Calu3 (cell line): Measurements from ENCODE around the gene ATP2B1. TPM values are rescaled to one million over a fixed set of nuclear protein-coding genes. Genes with fewer than 3 reads are reported as not detected.

Experiments used
- BruUV-seq: library from RNA; stranded (reverse); fragments of 400-500 nt; replicated peaks from 2 replicates; lab custom pipeline; 2021; lab: Mats Ljungman, UMichigan
- CTCF ChIA-PET: fragments of 300-600 bp; sonication (Branson Sonifier 250); formaldehyde crosslinking; loops from one replicate; lab custom pipeline; 2022; ENCODE audit warnings: antibody characterized with exemption; lab: Charles Lee
- DNase-seq: peaks from one replicate; pipeline ENCODE4 v3.0.0; 2022
- H3K27ac Mint-ChIP-seq: one replicate; pipeline ENCODE4 v1.8.0; 2022; ENCODE audit warnings: mixed read lengths; ENCODE audit not compliant: unreplicated experiment
- H3K27me3 Mint-ChIP-seq: one replicate; pipeline ENCODE4 v1.8.0; 2022; ENCODE audit warnings: mixed read lengths; ENCODE audit not compliant: unreplicated experiment
- H3K36me3 Mint-ChIP-seq: one replicate; pipeline ENCODE4 v1.8.0; 2022; ENCODE audit warnings: mild to moderate bottlenecking, moderate library complexity, mixed read lengths; ENCODE audit not compliant: insufficient read depth, unreplicated experiment
- H3K4me1 Mint-ChIP-seq: one replicate; pipeline ENCODE4 v1.8.0; 2022; ENCODE audit warnings: mild to moderate bottlenecking, low read depth, mixed read lengths; ENCODE audit not compliant: unreplicated experiment
- H3K4me3 Mint-ChIP-seq: one replicate; pipeline ENCODE4 v1.8.0; 2022; ENCODE audit warnings: mild to moderate bottlenecking, low read depth, moderate library complexity, mixed read lengths; ENCODE audit not compliant: unreplicated experiment
- H3K9me3 Mint-ChIP-seq: one replicate; pipeline ENCODE4 v1.8.0; 2022; ENCODE audit warnings: low read depth, mixed read lengths; ENCODE audit not compliant: unreplicated experiment
- intact Hi-C: fragments of 100-400 bp; cut with micrococcal nuclease; formaldehyde crosslinking; loops from one replicate; pipeline ENCODE4 v1.10.0; 2022; ENCODE audit not compliant: unreplicated experiment
- total RNA-seq: library from RNA; stranded (reverse); gene quantifications from 2 replicates; pipeline ENCODE4 v1.2.3, GENCODE V29; 2022
- TF ChIP-seq, protein P1 (sequence below): fragments of 200-600 bp; IDR thresholded peaks from one replicate; pipeline ENCODE4 v1.8.0; 2022; ENCODE audit warnings: antibody characterized with exemption; ENCODE audit not compliant: unreplicated experiment

The ATP2B1 gene
- total RNA-seq, 1 experiment from 2014 or later: 73.6 TPM

GRCh38 chr12:89618113-89618862 is 90.3 kb downstream of the ATP2B1 start:
- BruUV-seq: no TSS peak
- TF ChIP-seq, protein P1, sequence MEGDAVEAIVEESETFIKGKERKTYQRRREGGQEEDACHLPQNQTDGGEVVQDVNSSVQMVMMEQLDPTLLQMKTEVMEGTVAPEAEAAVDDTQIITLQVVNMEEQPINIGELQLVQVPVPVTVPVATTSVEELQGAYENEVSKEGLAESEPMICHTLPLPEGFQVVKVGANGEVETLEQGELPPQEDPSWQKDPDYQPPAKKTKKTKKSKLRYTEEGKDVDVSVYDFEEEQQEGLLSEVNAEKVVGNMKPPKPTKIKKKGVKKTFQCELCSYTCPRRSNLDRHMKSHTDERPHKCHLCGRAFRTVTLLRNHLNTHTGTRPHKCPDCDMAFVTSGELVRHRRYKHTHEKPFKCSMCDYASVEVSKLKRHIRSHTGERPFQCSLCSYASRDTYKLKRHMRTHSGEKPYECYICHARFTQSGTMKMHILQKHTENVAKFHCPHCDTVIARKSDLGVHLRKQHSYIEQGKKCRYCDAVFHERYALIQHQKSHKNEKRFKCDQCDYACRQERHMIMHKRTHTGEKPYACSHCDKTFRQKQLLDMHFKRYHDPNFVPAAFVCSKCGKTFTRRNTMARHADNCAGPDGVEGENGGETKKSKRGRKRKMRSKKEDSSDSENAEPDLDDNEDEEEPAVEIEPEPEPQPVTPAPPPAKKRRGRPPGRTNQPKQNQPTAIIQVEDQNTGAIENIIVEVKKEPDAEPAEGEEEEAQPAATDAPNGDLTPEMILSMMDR: no peak
- intact Hi-C loops: no loop called here
- H3K4me3 Mint-ChIP-seq: no peak overlapping the region
- H3K9me3 Mint-ChIP-seq: no peaks in the 10 kb centered on the region
- no peak for DNase-seq
- no peaks in the 10 kb centered on the region for H3K36me3 Mint-ChIP-seq
- no peaks in the 10 kb centered on the region for H3K4me1 Mint-ChIP-seq
- CTCF ChIA-PET: no interaction called here
- no peak overlapping the region for H3K27ac Mint-ChIP-seq
- H3K27me3 Mint-ChIP-seq: no peaks in the 10 kb centered on the region

DNA sequence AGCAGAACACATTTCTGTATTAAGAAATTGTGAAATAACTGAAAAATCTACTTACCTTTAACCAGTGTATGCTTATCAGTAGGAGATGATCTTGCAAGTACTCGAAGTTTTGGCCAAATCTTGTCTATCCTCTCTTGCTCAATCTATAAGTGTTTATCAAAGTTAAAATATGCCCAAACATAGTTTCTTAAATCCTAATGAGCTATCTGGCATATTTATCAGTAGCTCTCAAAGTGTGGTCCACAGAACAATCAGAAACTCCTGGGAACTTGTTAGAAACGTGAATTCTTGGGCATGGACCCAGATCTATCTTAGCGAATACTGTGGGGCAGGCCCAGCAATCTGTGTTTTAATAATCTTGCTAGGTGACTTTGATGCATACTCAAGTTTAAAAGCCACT is 98.3 kb downstream of the ATP2B1 start:
- CTCF ChIA-PET: no interaction called here
- Mint-ChIP-seq H3K9me3 (no peaks in the 10 kb centered on the region), H3K27ac (no peak overlapping the region), H3K27me3 (no peaks in the 10 kb centered on the region), H3K36me3 (peaks cover 16% of the 10 kb centered on the region), H3K4me1 (no peaks in the 10 kb centered on the region), H3K4me3 (no peak overlapping the region)
- TF ChIP-seq, protein P1: no peak
- intact Hi-C loops: no loop called here
- DNase-seq: no peak
- no TSS peak for BruUV-seq

GRCh38 chr12:89603678-89604077 is 105.0 kb downstream of the ATP2B1 start:
- Mint-ChIP-seq H3K27me3 (no peaks in the 10 kb centered on the region), H3K4me1 (peaks cover under 1% of the 10 kb centered on the region), H3K27ac (no peak overlapping the region), H3K36me3 (peaks cover 12% of the 10 kb centered on the region), H3K4me3 (no peak overlapping the region), H3K9me3 (no peaks in the 10 kb centered on the region)
- TF ChIP-seq, protein P1: no peak
- intact Hi-C loops: no loop called here
- CTCF ChIA-PET: no interaction called here
- no peak for DNase-seq
- no TSS peak for BruUV-seq

DNA sequence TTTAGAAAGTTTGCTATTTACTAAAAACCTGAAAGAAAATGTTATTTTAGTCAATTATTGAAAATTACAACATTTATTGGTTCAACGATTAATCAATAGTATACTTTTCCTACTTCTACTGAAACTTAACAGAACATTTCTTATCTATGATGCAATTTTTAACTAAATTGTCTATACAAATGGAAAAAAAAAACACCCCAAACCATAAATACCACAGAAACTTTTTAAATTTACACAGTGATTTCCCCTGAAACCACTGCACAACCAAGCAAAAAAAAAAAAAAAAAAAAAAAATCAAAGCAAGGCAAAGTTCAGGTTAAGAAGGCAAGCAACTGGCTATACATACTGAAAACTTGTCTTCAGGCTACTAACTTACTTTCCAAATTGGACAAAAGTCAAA is 110.9 kb downstream of the ATP2B1 start:
- CTCF ChIA-PET: no interaction called here
- H3K9me3 Mint-ChIP-seq: no peaks in the 10 kb centered on the region
- peaks cover 12% of the 10 kb centered on the region for H3K36me3 Mint-ChIP-seq
- intact Hi-C loops: no loop called here
- TF ChIP-seq, protein P1: no peak
- peaks cover 7% of the 10 kb centered on the region for H3K4me1 Mint-ChIP-seq
- no peaks in the 10 kb centered on the region for H3K27me3 Mint-ChIP-seq
- BruUV-seq: no TSS peak
- no peak overlapping the region for H3K4me3 Mint-ChIP-seq
- no peak for DNase-seq
- no peak overlapping the region for H3K27ac Mint-ChIP-seq
